Activated naive CD8-positive, alpha-beta T cell treated with anti-CD3 and anti-CD28 coated beads for 36 hours (primary cell): ENCODE data around the gene PSMB3. TPM values are rescaled to one million over a fixed set of nuclear protein-coding genes. Genes with fewer than 3 reads are reported as not detected.

Source experiments
- DNase-seq: peaks from one replicate; pipeline ENCODE4 v3.0.0; 2021
- H3K27ac Mint-ChIP-seq: one replicate; pipeline ENCODE4 v1.8.0; 2022; ENCODE audit warnings: mild to moderate bottlenecking, moderate library complexity, mixed read lengths
- H3K27me3 Mint-ChIP-seq: one replicate; pipeline ENCODE4 v1.8.0; 2022; ENCODE audit warnings: mild to moderate bottlenecking, mixed read lengths
- H3K36me3 Mint-ChIP-seq: one replicate; pipeline ENCODE4 v1.8.0; 2021; ENCODE audit warnings: mild to moderate bottlenecking, mixed read lengths
- H3K4me1 Mint-ChIP-seq: one replicate; pipeline ENCODE4 v1.8.0; 2021; ENCODE audit warnings: mixed read lengths
- H3K4me3 Mint-ChIP-seq: one replicate; pipeline ENCODE4 v1.8.0; 2022; ENCODE audit warnings: mild to moderate bottlenecking, moderate library complexity, mixed read lengths
- H3K9me3 Mint-ChIP-seq: one replicate; pipeline ENCODE4 v1.8.0; 2022; ENCODE audit warnings: mixed read lengths
- total RNA-seq, 2 experiments: library from RNA; stranded (reverse); gene quantifications; one replicate each; pipeline ENCODE4 v1.2.3, GENCODE V29; 2021

The PSMB3 gene
- total RNA-seq, 2 experiments from 2014 or later, result 284 to 288 TPM

DNA sequence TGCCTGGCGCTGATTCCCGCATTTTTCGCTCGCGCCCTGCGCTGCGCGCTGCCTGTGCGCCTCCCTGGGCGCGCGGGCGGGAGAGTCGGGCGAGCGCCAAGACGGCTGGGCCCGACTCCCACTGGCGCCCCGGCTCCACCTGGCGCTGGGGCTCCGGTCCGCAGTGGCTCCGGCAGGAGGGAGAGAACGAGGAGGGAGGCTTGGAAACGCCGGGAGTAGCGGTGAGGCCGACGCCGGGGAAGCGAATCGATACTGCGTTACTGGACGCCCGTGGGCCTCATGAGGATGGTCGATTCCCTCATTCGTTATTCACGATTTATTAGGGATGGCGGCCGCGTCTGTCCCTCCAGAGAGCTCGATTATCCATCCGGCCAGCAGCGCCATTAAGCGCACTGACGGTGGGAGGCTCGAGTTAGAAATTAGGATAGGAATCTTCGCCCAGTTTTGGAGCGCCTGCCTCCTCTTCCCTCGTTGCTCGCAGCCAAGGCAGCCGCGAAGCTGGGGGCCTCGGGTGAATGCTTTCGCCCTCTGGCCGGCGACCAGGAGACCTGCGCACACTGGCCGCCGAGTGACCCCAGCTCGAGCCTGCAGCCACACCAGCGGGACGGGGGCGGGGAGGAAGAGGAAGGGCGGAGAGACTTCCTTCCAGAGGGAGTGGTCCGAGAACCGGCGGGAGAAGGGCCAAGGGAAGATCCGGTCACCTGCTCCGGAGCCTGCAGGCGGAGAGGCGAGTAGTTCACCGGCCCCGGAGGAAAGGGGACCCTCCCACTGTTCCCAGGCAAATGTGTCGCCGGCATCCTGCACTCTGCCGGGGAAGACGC lies 3.1 kb upstream of the PSMB3 start:
- H3K4me1 Mint-ChIP-seq, result peaks cover 39% of the 10 kb centered on the region
- H3K36me3 Mint-ChIP-seq, result peaks cover 18% of the 10 kb centered on the region
- peaks cover 60% of the 10 kb centered on the region for H3K27me3 Mint-ChIP-seq
- peak overlapping the region; percentile 58 for H3K4me3 Mint-ChIP-seq
- H3K27ac Mint-ChIP-seq, result no peak overlapping the region
- peaks cover 1% of the 10 kb centered on the region for H3K9me3 Mint-ChIP-seq
- no peak for DNase-seq

- peak overlapping the region; percentile 58 for H3K4me3 Mint-ChIP-seq
- H3K9me3 Mint-ChIP-seq, result peaks cover 1% of the 10 kb centered on the region
- no peak overlapping the region for H3K27ac Mint-ChIP-seq
- peaks cover 22% of the 10 kb centered on the region for H3K36me3 Mint-ChIP-seq
- H3K4me1 Mint-ChIP-seq, result peaks cover 42% of the 10 kb centered on the region
- DNase-seq, result no peak
- peaks cover 54% of the 10 kb centered on the region for H3K27me3 Mint-ChIP-seq
Measured at GRCh38 chr17:38750044-38750311, 2.6 kb upstream of the PSMB3 start.

DNA sequence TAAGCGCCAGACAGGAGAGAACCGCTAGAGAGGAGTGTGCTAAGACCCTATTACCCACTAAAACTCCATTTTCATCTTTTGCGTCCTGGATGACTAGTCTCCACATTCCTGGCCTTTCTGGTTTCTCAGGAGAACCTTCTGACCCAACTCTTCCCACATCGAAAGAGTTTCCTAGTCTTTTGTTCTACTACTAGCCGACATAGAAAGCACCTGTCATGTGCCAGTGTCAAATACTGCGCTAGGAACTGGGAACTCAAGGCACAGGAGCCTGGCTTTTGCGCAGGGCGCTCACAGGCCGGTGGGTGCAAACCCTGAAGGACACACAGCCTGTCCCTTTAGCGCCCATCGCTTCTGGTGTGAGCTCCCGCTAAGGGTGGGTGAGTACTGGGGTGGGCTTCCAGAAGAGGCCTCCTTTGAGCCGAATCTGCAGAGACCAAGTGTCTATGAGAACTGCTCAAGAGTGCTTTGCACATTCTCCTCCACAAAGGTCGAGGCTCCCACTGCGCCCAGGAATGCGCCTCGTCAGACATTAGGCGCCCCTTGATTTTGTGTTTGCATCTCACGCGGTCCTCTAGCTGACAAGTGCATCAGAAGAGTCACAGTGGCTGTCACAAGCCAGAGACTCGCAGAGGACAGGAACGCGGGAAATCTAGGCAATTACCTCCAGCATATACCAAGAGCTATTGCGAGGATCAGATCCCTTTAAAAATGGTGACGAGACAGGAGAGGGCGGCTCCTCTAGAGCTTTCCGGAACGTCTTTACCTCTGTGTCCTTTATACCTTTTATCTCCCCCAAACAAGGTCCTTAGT lies 2.0 kb upstream of the PSMB3 start:
- H3K9me3 Mint-ChIP-seq, result peaks cover 1% of the 10 kb centered on the region
- peaks cover 51% of the 10 kb centered on the region for H3K27me3 Mint-ChIP-seq
- H3K4me3 Mint-ChIP-seq, result peak overlapping the region; percentile 98
- no peak for DNase-seq
- peaks cover 42% of the 10 kb centered on the region for H3K4me1 Mint-ChIP-seq
- no peak overlapping the region for H3K27ac Mint-ChIP-seq
- peaks cover 23% of the 10 kb centered on the region for H3K36me3 Mint-ChIP-seq

DNA sequence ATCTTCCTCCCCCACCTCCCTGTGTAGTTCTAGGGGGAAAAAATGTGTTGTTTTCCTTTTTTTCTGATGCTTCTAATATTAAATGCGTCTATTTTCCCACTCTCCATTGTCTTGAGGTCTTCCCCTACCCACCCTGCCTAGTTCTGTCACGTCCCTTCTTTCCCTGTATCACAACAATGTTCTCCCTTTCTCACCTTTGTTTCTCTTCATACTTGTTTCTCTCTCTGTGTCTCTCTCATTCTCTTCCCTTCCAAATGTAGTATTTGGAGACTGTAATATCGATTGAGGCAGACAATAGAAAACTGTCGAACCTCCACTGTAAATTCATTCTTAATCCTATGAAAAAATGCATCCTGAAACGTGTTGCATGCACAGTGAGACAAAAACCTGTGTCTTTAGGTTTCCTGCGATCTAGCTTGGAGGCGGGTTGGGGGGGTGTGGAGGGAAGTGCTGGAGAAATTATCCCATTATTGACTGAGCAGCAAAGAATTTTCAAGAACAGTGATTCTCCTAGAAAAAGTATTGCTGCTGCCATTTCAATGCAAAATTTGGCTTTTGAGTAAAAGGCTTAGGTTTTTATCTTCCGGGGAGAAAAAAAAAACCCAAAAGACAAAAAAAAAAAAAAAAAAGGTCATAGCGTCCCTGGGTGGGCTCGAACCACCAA lies 1.3 kb upstream of the PSMB3 start:
- Mint-ChIP-seq H3K4me1 (peaks cover 44% of the 10 kb centered on the region), H3K4me3 (peak overlapping the region; percentile 98), H3K27ac (peak overlapping the region; percentile 97), H3K9me3 (peaks cover 1% of the 10 kb centered on the region), H3K36me3 (peaks cover 23% of the 10 kb centered on the region), H3K27me3 (peaks cover 43% of the 10 kb centered on the region)
- no peak for DNase-seq

GRCh38 chr17:38751808-38752307 lies 683 bp upstream of the PSMB3 start:
- peaks cover 37% of the 10 kb centered on the region for H3K27me3 Mint-ChIP-seq
- H3K36me3 Mint-ChIP-seq, result peaks cover 23% of the 10 kb centered on the region
- peak; percentile 81 for DNase-seq
- H3K4me1 Mint-ChIP-seq, result peaks cover 40% of the 10 kb centered on the region
- peak overlapping the region; percentile 97 for H3K27ac Mint-ChIP-seq
- peaks cover 1% of the 10 kb centered on the region for H3K9me3 Mint-ChIP-seq
- peak overlapping the region; percentile 98 for H3K4me3 Mint-ChIP-seq

DNA sequence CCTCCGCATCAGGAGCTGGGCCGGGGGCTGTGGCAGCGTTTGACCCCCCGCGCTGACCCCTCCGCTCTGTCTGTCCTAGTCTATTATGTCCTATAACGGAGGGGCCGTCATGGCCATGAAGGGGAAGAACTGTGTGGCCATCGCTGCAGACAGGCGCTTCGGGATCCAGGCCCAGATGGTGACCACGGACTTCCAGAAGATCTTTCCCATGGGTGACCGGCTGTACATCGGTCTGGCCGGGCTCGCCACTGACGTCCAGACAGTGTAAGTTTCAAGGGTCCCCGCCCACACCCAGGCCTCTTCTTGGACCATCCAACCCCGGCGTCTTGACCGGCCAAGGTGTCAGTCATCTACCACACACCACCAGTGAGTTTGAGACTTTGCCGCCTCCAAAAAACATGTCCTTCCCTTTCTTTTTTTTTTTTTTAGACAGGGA lies 548 bp downstream of the PSMB3 start:
- peaks cover 39% of the 10 kb centered on the region for H3K4me1 Mint-ChIP-seq
- peaks cover 23% of the 10 kb centered on the region for H3K36me3 Mint-ChIP-seq
- H3K27ac Mint-ChIP-seq, result peak overlapping the region; percentile 97
- peaks cover 32% of the 10 kb centered on the region for H3K27me3 Mint-ChIP-seq
- peak overlapping the region; percentile 98 for H3K4me3 Mint-ChIP-seq
- no peak for DNase-seq
- H3K9me3 Mint-ChIP-seq, result peaks cover 1% of the 10 kb centered on the region

- Mint-ChIP-seq H3K27ac (peak overlapping the region; percentile 8), H3K27me3 (no peaks in the 10 kb centered on the region), H3K36me3 (peaks cover 26% of the 10 kb centered on the region), H3K4me1 (peaks cover 2% of the 10 kb centered on the region), H3K9me3 (no peaks in the 10 kb centered on the region), H3K4me3 (no peak overlapping the region)
- peak; percentile 29 for DNase-seq
Measured at GRCh38 chr17:38761612-38762011, 9.1 kb downstream of the PSMB3 start.

- peaks cover 30% of the 10 kb centered on the region for H3K36me3 Mint-ChIP-seq
Measured at GRCh38 chr17:38762231-38762630, 9.7 kb downstream of the PSMB3 start.

DNA sequence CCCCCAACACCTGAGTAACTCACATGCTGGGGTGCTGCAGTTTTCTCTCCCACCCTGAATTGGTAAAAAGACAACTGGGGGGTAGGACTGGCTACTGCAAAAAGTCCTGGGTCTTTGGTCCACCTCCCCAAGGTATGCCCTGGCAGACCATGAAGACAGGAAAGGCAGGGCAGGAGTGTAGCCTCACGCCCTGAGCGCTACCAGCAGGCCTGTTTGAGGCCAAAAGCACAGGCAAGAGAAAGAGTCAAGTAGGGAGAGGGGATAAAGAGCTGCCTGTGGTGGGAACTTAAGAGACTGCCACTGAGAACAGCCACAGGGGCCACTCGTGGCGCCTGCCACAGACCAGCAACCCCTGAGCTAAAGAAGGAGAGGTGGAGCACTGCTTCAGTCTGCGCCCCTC lies 13.8 kb downstream of the PSMB3 start:
- no peaks in the 10 kb centered on the region for H3K4me1 Mint-ChIP-seq
- no peak for DNase-seq
- H3K27me3 Mint-ChIP-seq, result no peaks in the 10 kb centered on the region
- no peak overlapping the region for H3K27ac Mint-ChIP-seq
- H3K36me3 Mint-ChIP-seq, result peaks cover 20% of the 10 kb centered on the region
- H3K4me3 Mint-ChIP-seq, result no peak overlapping the region
- no peaks in the 10 kb centered on the region for H3K9me3 Mint-ChIP-seq

More at GRCh38 chr17:38762231-38762630, 9.7 kb downstream of the PSMB3 start:
- Mint-ChIP-seq H3K9me3 (no peaks in the 10 kb centered on the region), H3K27ac (no peak overlapping the region), H3K4me1 (peaks cover 2% of the 10 kb centered on the region), H3K27me3 (no peaks in the 10 kb centered on the region), H3K4me3 (no peak overlapping the region)
- DNase-seq, result no peak

GRCh38 chr17:38768417-38768816 lies 15.9 kb downstream of the PSMB3 start:
- no peaks in the 10 kb centered on the region for H3K4me1 Mint-ChIP-seq
- H3K27me3 Mint-ChIP-seq, result no peaks in the 10 kb centered on the region
- H3K4me3 Mint-ChIP-seq, result no peak overlapping the region
- H3K9me3 Mint-ChIP-seq, result no peaks in the 10 kb centered on the region
- peak overlapping the region; percentile 55 for H3K27ac Mint-ChIP-seq
- peaks cover 20% of the 10 kb centered on the region for H3K36me3 Mint-ChIP-seq
- DNase-seq, result no peak

- Mint-ChIP-seq H3K36me3 (peaks cover 7% of the 10 kb centered on the region), H3K9me3 (no peaks in the 10 kb centered on the region), H3K27me3 (no peaks in the 10 kb centered on the region), H3K4me1 (no peaks in the 10 kb centered on the region), H3K4me3 (no peak overlapping the region), H3K27ac (no peak overlapping the region)
- DNase-seq, result no peak
Measured at GRCh38 chr17:38773258-38773657, 20.7 kb downstream of the PSMB3 start.

DNA sequence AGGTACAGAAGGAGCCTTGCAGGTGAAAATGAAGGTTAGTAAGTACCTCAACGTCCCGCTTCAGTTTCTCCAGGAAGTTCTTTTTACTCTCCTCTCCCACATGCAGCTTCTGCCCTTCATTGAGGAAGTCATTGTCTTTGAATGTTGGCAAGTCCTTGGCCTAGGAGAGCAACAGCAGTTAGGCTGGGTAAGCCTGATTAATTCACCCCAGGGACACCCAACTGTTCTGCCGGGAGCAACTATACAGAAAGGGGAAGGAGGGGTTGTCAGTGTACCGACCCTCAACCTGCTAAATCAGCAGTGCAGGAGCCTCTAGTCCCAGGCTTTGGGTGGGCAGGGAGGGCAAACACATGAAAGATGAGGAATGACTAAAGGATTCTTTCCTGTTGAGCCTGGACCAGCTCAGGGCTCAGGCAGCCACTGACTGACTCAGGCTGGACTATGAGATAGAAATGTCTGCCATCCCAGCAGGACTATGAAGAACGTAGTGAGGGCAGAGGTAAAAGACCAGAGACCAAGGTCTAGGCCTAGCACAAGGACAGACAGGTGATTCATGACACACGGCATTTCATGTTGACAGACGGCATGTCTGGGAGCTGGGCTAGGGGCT lies 25.2 kb downstream of the PSMB3 start:
- no peak overlapping the region for H3K4me3 Mint-ChIP-seq
- H3K4me1 Mint-ChIP-seq, result no peaks in the 10 kb centered on the region
- DNase-seq, result no peak
- no peaks in the 10 kb centered on the region for H3K9me3 Mint-ChIP-seq
- peaks cover 14% of the 10 kb centered on the region for H3K36me3 Mint-ChIP-seq
- no peaks in the 10 kb centered on the region for H3K27me3 Mint-ChIP-seq
- H3K27ac Mint-ChIP-seq, result no peak overlapping the region

DNA sequence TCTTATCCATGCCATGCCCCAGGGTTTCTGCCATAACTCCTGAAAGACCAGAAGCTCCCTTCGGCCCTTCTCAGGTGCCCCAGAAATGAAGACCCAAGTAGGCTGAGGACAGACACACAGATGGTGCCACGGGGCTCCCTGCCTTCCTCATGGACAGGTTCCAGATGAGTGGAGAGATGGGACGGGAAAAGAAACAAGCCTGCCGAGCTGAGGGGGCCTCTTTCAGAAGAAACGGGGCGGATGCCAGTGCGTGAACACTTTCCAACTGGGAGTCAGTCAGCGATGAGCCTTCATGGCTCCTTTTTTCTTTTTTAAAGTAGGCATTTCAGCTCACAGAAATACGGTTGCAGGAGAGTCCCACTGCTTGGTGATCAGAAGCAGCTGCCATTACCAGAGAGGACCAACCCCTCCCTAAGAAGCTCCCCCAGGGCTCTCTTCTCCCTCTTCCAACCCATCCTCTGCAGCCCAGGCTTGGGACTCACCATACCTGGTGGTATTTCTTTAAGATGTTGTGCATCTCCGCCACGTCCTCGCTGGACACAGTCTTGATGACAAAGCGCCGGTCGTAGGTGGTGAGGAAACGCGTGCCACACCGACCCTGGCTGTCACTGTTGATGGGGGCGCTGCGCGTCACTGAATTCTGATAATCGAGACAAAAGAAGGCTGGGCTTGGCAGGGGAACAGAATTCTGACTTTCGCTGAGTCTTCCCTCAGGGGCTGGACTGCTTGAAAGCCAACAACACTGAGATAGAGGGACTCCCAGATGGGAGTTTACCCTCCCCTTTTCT lies 27.6 kb downstream of the PSMB3 start:
- no peak for DNase-seq
- H3K27ac Mint-ChIP-seq, result no peak overlapping the region

DNA sequence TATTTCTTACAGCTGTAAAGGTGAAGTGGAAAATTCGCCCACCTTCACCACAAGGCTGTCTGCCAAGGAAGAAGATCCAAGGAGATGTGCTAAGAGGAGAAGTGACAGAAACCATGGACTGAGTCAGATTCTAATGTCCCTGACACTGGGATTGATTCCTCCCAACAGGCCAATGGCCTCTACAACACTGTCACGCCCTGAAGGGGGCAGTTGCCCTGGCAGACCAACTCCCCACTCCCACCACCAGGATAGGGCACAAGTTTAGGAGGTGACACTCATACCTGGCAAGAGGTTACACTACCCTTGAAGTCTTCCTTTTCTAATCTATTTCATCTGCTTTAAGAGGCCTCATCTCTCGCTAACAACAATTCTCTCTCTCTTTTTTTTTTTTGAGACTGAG lies 30.7 kb downstream of the PSMB3 start:
- Mint-ChIP-seq H3K4me1 (no peaks in the 10 kb centered on the region), H3K9me3 (no peaks in the 10 kb centered on the region), H3K27ac (no peak overlapping the region), H3K27me3 (no peaks in the 10 kb centered on the region), H3K4me3 (no peak overlapping the region), H3K36me3 (peaks cover 8% of the 10 kb centered on the region)
- no peak for DNase-seq

More for the DNA sequence above, 27.6 kb downstream of the PSMB3 start:
- no peaks in the 10 kb centered on the region for H3K27me3 Mint-ChIP-seq
- no peak overlapping the region for H3K4me3 Mint-ChIP-seq
- H3K9me3 Mint-ChIP-seq, result no peaks in the 10 kb centered on the region
- peaks cover 12% of the 10 kb centered on the region for H3K36me3 Mint-ChIP-seq
- H3K4me1 Mint-ChIP-seq, result no peaks in the 10 kb centered on the region
